ENCODE measurements around the gene DDX10. TPM values are rescaled to one million over a fixed set of nuclear protein-coding genes. Genes with fewer than 3 reads are reported as not detected.

The DDX10 gene
- total and polyA plus RNA-seq, 3 donors from 2014 or later, result 25.7 to 64.4 (median 59.2) TPM

DNA sequence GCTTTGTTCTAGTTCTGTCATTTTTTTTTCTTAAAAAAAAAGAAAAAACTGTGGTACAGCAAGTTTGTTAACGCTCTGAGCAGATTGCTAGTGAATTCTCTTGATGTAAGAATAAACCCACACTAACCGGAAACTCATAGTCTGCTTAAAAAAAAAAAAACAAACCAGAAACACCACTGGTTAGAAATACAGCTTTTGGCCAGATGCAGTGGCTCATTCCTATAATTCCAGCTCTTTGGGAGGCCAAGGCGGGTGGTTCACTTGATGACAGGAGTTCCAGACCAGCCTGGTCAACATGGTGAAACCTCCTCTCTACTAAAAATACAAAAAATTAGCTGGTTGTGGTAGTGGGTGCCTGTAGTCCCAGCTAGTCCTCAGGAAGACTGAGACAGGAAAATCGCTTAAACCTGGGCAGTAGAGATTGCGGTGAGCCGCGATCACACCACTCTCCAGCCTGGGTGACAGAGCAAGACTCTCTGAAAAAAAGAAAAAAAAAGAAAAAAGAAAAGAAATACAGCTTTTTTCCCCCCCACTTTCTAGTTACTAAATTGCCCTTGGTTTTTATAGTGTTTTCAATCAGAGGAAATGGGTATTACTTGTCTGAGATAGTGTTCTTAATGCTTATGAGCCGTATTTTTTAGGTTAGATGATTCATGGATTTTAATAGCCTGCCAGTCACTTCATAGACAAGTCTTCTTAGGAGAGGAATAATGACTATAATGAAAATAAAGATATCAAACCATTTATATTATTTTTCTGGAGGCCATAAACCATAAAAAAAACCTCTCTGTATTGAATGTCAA, 222.8 kb downstream of the DDX10 start:
- 88 to 89% methylated on average over 8 of the region's 8 CpGs for WGBS, 2 donors
- TF ChIP-seq POLR2A (IDR thresholded peaks at IDR 0.05), result no peak
- TF ChIP-seq, protein P1, sequence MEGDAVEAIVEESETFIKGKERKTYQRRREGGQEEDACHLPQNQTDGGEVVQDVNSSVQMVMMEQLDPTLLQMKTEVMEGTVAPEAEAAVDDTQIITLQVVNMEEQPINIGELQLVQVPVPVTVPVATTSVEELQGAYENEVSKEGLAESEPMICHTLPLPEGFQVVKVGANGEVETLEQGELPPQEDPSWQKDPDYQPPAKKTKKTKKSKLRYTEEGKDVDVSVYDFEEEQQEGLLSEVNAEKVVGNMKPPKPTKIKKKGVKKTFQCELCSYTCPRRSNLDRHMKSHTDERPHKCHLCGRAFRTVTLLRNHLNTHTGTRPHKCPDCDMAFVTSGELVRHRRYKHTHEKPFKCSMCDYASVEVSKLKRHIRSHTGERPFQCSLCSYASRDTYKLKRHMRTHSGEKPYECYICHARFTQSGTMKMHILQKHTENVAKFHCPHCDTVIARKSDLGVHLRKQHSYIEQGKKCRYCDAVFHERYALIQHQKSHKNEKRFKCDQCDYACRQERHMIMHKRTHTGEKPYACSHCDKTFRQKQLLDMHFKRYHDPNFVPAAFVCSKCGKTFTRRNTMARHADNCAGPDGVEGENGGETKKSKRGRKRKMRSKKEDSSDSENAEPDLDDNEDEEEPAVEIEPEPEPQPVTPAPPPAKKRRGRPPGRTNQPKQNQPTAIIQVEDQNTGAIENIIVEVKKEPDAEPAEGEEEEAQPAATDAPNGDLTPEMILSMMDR (IDR thresholded peaks at IDR 0.05), result no peak
- Histone ChIP-seq H3K4me3 (no peak overlapping the region), H3K4me1 (peaks cover 4% of the 10 kb centered on the region), H3K27me3 (no peaks in the 10 kb centered on the region), H3K36me3 (ENCODE audit: low read depth, missing control alignments) (no peaks in the 10 kb centered on the region), H3K27ac (no peak overlapping the region), H3K9me3 (no peaks in the 10 kb centered on the region)
- intact Hi-C loops (cut with DNase I; ENCODE audit: low total_unique reads), result no loop called here
- DNase-seq, result no peak

DNA sequence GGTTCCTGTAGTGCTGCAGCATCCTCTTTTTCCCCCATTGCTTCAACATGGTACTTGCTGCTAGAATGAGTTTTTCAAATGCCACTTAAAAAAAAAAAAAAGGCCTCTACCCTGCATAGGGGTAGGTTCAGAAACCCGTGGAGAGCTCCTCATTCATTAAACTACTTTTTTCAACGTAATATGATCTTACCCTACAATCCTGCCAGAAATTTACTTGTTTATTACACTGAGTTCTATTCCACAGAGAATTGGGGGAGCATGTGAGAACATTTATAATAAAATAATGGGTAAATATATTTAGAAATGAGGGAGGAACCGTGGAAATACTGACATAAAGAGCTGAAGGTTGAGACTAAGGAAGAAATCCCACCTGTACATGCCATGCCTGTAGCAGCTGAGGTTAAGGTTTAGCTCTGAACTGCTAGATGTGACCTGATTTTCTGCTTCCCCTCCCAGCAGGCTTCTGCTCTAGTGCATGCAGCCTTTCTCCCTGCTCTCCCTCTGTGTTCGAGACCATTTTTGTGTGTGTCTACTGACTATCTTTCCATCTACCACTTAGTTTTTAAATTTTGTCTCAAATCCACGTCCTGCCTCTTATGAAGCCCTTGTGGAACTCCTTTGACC, 225.7 kb downstream of the DDX10 start:
- TF ChIP-seq, protein P1 (IDR thresholded peaks at IDR 0.05), result no peak
- no peak for TF ChIP-seq POLR2A (IDR thresholded peaks at IDR 0.05)
- 49 to 53% methylated on average over 5 of the region's 5 CpGs for WGBS, 2 donors
- DNase-seq, result no peak
- intact Hi-C loops (cut with DNase I; ENCODE audit: low total_unique reads), result no loop called here
- Histone ChIP-seq H3K4me3 (no peak overlapping the region), H3K9me3 (no peaks in the 10 kb centered on the region), H3K36me3 (ENCODE audit: low read depth, missing control alignments) (no peaks in the 10 kb centered on the region), H3K27ac (no peak overlapping the region), H3K27me3 (no peaks in the 10 kb centered on the region), H3K4me1 (peaks cover 4% of the 10 kb centered on the region)

DNA sequence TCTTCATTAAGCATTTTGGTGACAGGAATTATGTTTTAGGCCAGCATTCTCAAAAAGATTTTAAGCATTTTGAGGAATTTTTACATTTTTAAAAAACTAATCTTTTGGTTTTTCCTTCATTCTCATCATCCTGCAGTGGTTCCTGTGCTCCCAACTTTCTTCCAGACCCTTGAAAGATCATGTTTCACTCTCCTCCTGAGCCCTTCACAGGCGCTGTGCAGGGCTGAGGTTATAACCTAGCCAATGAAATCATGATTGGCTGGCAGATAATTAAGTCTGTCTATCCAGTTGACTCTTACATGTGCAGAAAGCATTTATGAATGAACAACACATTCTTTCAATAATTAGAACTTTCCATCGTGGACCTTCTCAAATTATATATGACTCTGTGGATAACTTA, 226.3 kb downstream of the DDX10 start:
- H3K4me3 ChIP-seq, result no peak overlapping the region
- no peak for TF ChIP-seq POLR2A (IDR thresholded peaks at IDR 0.05)
- TF ChIP-seq, protein P1 (IDR thresholded peaks at IDR 0.05), result no peak
- H3K27ac ChIP-seq, result no peak overlapping the region
- H3K9me3 ChIP-seq, result no peaks in the 10 kb centered on the region
- H3K4me1 ChIP-seq, result peaks cover 5% of the 10 kb centered on the region
- no peaks in the 10 kb centered on the region for H3K36me3 ChIP-seq (ENCODE audit: low read depth, missing control alignments)
- DNase-seq, result no peak
- WGBS, 2 donors, result 72 to 88% methylated on average over 2 of the region's 2 CpGs
- intact Hi-C loops (cut with DNase I; ENCODE audit: low total_unique reads), result no loop called here
- no peaks in the 10 kb centered on the region for H3K27me3 ChIP-seq

DNA sequence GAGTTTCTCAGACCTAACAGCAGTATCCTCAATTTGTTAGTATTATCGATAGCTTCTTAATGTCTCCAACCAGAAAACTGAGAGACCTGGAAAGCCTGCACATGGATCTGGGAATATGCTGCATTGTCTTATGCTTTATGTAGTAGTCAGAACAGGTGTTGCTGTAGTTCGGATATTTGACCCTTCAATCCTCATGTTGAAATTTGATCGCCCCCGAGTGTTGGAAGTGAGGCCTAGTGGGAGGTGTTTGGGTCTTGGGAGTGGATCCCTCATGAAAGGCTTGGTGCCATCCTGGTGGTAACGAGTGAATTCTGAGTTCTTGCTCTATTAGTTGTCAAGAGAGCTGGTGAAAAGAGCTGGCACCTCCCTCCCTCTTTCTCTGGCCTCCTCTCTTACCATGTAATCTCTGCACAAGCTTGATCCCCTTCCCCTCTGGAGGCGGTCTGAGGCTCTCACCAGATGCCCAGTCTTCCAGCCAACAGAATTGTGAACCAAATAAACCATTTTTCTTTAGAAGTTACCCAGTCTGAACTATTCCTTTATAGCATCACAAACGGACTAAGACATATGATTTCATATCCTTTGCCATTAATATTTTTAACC, 227.1 kb downstream of the DDX10 start:
- Histone ChIP-seq H3K36me3 (ENCODE audit: low read depth, missing control alignments) (no peaks in the 10 kb centered on the region), H3K9me3 (no peaks in the 10 kb centered on the region), H3K27ac (no peak overlapping the region), H3K4me3 (no peak overlapping the region), H3K27me3 (no peaks in the 10 kb centered on the region), H3K4me1 (peaks cover 8% of the 10 kb centered on the region)
- intact Hi-C loops (cut with DNase I; ENCODE audit: low total_unique reads), result no loop called here
- DNase-seq, result no peak
- TF ChIP-seq POLR2A (IDR thresholded peaks at IDR 0.05), result no peak
- TF ChIP-seq, protein P1 (IDR thresholded peaks at IDR 0.05), result no peak
- 91% methylated on average over 7 of the region's 7 CpGs for WGBS, 2 donors

All from testis (tissue), 3 donors.